Stimulated activated CD4-positive, alpha-beta T cell treated with anti-CD3 and anti-CD28 coated beads, Interleukin-1b, Interleukin-23, amount 100 ng/mL, for 48 hours (primary cell): ENCODE data around the gene NAV2.

ENCODE experiments used
- DNase-seq: peaks from one replicate; pipeline ENCODE4 v3.0.0-alpha.2; 2020

Gene NAV2

GRCh38 chr11:20048707-20049106 is 336.1 kb downstream of the NAV2 start:
- DNase-seq, result no peak

- no peak for DNase-seq
Measured at GRCh38 chr11:20049231-20049630, 336.6 kb downstream of the NAV2 start.

GRCh38 chr11:20050048-20050447 is 337.4 kb downstream of the NAV2 start:
- DNase-seq, result no peak

- no peak for DNase-seq
Measured at GRCh38 chr11:20050551-20051333, 338.1 kb downstream of the NAV2 start.

- DNase-seq, result no peak
Measured at GRCh38 chr11:20051469-20052399, 339.1 kb downstream of the NAV2 start.

GRCh38 chr11:20053572-20053971 is 340.9 kb downstream of the NAV2 start:
- no peak for DNase-seq

GRCh38 chr11:20054584-20054983 is 341.9 kb downstream of the NAV2 start:
- no peak for DNase-seq

GRCh38 chr11:20055312-20055711 is 342.7 kb downstream of the NAV2 start:
- no peak for DNase-seq

GRCh38 chr11:20056109-20056949 is 343.7 kb downstream of the NAV2 start:
- DNase-seq, result no peak

- DNase-seq, result no peak
Measured at GRCh38 chr11:20056950-20057943, 344.6 kb downstream of the NAV2 start.

- DNase-seq, result no peak
Measured at GRCh38 chr11:20058749-20059458, 346.3 kb downstream of the NAV2 start.

- DNase-seq, result no peak
Measured at GRCh38 chr11:20059587-20060021, 347.0 kb downstream of the NAV2 start.

GRCh38 chr11:20060181-20060580 is 347.5 kb downstream of the NAV2 start:
- no peak for DNase-seq

GRCh38 chr11:20060647-20061205 is 348.1 kb downstream of the NAV2 start:
- DNase-seq, result no peak

- no peak for DNase-seq
Measured at GRCh38 chr11:20061776-20062175, 349.1 kb downstream of the NAV2 start.

GRCh38 chr11:20064961-20065405 is 352.3 kb downstream of the NAV2 start:
- no peak for DNase-seq

- no peak for DNase-seq
Measured at GRCh38 chr11:20065406-20065805, 352.8 kb downstream of the NAV2 start.

GRCh38 chr11:20066013-20066782 is 353.6 kb downstream of the NAV2 start:
- no peak for DNase-seq

- DNase-seq, result no peak
Measured at GRCh38 chr11:20066783-20067156, 354.1 kb downstream of the NAV2 start.

GRCh38 chr11:20067665-20068064 is 355.0 kb downstream of the NAV2 start:
- DNase-seq, result no peak
